Ishikawa (cell line): ENCODE data around the gene POLR3K.

Source experiments
- CEBPB ChIP-seq: IDR thresholded peaks from 2 replicates; pipeline ENCODE4 v1.6.1; 2012
- CREB1 ChIP-seq: IDR thresholded peaks from 2 replicates; pipeline ENCODE4 v1.6.1; 2012; ENCODE audit warnings: low read depth
- EGR1 ChIP-seq: IDR thresholded peaks from 2 replicates; pipeline ENCODE4 v1.6.1; 2012
- EP300 ChIP-seq: IDR thresholded peaks from 2 replicates; pipeline ENCODE4 v1.6.1; 2012; ENCODE audit warnings: borderline replicate concordance
- FOXM1 ChIP-seq: IDR thresholded peaks from 2 replicates; pipeline ENCODE4 v1.6.1; 2012; ENCODE audit warnings: low read depth, borderline replicate concordance
- NFIC ChIP-seq: IDR thresholded peaks from 2 replicates; pipeline ENCODE4 v1.6.1; 2012
- RAD21 ChIP-seq: IDR thresholded peaks from 2 replicates; pipeline ENCODE4 v1.6.1; 2012; ENCODE audit warnings: low read depth
- TAF1 ChIP-seq: IDR thresholded peaks from 2 replicates; pipeline ENCODE4 v1.6.1; 2012; ENCODE audit warnings: low read depth, mild to moderate bottlenecking
- YY1 ChIP-seq: IDR thresholded peaks from 2 replicates; pipeline ENCODE4 v1.6.1; 2012; ENCODE audit warnings: low read depth
- ZBTB7A ChIP-seq: IDR thresholded peaks from 2 replicates; pipeline ENCODE4 v1.6.1; 2012; ENCODE audit warnings: low read depth
- TF ChIP-seq, protein P1 (sequence below): IDR thresholded peaks from 2 replicates; pipeline ENCODE4 v1.6.1; 2012
- TF ChIP-seq, protein P2 (sequence below): IDR thresholded peaks from 2 replicates; pipeline ENCODE4 v1.6.1; 2012; ENCODE audit warnings: low read depth, mild to moderate bottlenecking
- TF ChIP-seq, protein P3 (sequence below): IDR thresholded peaks from 2 replicates; pipeline ENCODE4 v1.6.1; 2012

DNA sequence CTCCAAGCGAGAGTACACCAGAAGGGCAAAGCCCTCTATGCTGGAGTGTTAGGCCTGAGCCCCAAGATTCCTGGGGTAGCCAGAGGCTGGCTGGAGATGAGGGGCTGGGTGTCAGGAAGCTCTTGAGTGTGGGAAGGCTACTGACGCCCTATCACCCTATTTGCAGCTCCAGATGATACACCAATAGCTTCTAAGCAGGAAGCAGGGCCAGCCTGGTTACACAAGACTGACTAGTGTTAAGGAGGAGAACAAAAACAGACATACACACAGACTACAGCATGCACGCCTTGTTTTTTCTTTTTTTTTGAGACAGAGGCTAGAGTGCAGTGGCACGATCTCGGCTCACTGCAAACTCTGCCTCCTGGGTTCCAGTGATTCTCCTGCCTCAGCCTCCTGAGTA, 15.9 kb downstream of the POLR3K start:
- TF ChIP-seq CREB1 (no peak), FOXM1 (no peak), NFIC (no peak), EGR1 (no peak), RAD21 (no peak), EP300 (no peak), YY1 (no peak), CEBPB (no peak), TAF1 (no peak), ZBTB7A (no peak)
- TF ChIP-seq, protein P1, sequence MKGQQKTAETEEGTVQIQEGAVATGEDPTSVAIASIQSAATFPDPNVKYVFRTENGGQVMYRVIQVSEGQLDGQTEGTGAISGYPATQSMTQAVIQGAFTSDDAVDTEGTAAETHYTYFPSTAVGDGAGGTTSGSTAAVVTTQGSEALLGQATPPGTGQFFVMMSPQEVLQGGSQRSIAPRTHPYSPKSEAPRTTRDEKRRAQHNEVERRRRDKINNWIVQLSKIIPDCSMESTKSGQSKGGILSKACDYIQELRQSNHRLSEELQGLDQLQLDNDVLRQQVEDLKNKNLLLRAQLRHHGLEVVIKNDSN = no peak
- TF ChIP-seq, protein P2, sequence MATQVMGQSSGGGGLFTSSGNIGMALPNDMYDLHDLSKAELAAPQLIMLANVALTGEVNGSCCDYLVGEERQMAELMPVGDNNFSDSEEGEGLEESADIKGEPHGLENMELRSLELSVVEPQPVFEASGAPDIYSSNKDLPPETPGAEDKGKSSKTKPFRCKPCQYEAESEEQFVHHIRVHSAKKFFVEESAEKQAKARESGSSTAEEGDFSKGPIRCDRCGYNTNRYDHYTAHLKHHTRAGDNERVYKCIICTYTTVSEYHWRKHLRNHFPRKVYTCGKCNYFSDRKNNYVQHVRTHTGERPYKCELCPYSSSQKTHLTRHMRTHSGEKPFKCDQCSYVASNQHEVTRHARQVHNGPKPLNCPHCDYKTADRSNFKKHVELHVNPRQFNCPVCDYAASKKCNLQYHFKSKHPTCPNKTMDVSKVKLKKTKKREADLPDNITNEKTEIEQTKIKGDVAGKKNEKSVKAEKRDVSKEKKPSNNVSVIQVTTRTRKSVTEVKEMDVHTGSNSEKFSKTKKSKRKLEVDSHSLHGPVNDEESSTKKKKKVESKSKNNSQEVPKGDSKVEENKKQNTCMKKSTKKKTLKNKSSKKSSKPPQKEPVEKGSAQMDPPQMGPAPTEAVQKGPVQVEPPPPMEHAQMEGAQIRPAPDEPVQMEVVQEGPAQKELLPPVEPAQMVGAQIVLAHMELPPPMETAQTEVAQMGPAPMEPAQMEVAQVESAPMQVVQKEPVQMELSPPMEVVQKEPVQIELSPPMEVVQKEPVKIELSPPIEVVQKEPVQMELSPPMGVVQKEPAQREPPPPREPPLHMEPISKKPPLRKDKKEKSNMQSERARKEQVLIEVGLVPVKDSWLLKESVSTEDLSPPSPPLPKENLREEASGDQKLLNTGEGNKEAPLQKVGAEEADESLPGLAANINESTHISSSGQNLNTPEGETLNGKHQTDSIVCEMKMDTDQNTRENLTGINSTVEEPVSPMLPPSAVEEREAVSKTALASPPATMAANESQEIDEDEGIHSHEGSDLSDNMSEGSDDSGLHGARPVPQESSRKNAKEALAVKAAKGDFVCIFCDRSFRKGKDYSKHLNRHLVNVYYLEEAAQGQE = no peak
- TF ChIP-seq, protein P3, sequence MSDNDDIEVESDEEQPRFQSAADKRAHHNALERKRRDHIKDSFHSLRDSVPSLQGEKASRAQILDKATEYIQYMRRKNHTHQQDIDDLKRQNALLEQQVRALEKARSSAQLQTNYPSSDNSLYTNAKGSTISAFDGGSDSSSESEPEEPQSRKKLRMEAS = no peak
